Superior temporal gyrus (tissue), 1 donor: Measurements from ENCODE around the gene MMP23B.

Experiments
- DNase-seq: peaks from one replicate; pipeline ENCODE4 v3.0.0-alpha.2; 2016; ENCODE audit errors: extremely low spot score

MMP23B gene

DNA sequence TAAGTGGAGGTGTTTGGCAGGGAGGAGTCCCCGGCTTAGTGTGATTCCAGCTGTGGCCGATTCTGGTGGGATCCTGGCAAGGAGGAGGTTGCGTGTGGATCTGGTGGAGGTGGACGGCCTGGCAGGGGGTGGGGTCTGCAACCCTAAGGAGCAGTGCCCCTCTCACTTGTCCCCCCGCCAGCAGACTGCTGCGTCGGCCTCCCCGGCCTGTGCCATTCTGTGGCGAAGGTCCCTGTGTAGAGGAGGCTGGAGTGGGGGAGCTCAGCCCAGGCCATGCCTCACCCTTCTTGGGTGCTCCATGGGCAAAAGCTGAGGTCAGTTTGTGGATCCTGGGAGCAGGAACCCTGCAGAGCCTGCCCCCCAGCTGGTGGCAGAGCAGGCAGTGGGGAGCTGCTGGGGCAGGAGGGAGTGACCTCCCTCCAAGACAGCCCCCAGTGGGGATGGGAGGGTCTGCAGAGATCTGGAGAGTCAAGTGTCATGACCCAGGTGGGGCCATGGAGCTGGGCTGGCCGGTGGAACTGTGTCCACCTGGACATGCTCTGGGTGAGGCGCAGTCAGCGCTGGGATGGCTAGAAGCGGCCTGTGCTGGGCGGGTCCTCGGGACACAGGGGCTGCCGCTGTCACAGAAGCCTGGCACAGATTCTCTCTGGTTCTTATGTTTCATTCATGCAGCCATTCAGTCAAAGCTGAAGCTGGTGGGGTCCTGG is 11.4 kb upstream of the MMP23B start:
- DNase-seq: no peak

DNA sequence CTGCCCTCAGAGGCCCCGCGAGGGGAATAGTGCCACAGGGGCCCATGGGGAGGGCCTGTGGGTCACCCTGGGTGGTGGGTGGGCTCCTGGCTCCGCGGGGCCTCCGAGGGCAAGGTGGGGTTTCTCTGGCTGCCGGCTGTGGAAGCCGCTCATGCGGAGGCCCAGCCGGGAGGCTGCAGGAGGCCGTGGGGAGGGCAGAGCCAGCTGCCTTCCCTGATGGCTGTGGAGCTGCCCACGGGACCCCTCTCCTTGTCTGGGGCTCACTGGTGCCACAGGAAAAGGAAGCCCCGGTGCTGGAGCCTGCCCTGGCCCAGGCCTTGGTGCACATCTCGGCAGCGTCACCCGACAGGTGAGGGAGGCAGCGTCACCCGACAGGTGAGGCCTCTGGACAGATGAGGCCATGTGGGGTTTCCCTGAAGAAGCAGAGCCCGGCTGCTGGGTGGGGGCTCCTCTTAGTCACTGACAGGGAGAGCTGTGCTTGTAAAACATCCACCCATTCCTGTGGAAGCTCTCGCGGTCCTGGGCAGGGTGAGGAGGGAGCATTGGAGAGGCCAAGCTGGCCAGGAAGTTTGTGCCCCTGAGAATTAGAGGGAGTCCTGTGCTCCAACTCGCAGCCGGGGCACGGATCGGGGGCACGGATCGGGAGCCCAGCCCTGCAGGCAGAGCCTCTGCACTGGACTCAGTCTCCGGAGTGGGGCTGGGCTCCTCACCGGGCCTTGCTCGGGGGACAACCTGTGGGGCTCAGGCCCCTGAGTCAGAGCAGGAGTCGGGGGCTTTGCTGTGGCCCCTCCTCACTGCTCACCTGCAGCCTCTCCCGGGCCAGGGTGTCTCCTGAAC is 10.6 kb upstream of the MMP23B start:
- DNase-seq: no peak

DNA sequence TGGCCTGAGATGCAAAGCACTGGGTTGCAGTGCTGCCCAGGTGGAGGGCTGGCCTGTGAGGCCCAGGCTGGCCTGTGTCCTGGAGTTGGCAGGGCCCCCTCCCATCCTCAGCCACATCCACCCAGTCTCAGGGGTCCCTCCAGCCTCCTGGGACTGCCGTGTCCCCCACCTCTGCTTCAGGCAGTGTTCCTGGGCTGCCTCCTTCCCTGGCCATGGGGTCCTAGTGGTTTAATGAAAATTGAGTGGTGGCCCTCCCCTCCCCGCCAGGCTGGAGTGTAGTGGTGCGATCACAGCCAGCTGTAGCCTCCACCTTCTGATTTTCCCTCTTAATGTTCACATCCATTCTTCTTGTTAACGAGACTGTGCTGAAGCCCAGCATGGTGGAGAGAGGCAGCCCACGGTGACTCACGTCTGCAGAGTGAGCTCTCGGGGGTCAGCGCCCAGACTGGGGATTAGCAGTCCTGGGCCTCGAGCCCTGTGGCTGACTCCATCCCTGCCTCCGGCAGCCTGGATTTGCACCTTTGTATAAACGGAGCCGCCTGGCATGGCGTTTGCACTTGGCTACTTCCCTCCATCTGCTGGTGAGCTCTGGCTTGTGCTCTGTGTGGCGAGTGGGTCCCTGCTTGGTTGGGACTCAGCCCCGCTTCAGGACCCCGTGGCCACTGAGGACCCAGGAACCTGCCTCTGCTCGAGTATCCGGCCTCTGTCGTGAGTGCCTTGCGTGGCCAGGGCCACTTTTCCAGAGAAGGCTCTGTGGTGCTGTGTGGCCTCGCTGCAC is 9.8 kb upstream of the MMP23B start:
- no peak for DNase-seq

DNA sequence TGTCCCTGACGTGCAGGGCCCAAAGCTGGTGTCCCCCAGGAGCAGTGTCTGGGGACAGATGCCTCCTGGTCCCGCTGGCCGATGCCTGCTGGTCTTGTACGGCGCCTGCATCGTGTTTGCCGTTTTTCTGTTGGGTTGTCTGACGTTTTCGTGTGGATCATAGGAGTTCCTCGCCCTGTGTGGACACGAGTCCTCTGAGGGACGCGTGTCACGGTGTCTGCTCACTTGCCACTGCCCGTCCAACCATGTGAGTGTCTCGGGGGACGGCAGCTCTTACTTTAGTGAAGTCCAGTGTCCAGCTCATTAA is 9.2 kb upstream of the MMP23B start:
- DNase-seq: no peak

GRCh38 chr1:1623181-1623630 is 8.8 kb upstream of the MMP23B start:
- DNase-seq: no peak

DNA sequence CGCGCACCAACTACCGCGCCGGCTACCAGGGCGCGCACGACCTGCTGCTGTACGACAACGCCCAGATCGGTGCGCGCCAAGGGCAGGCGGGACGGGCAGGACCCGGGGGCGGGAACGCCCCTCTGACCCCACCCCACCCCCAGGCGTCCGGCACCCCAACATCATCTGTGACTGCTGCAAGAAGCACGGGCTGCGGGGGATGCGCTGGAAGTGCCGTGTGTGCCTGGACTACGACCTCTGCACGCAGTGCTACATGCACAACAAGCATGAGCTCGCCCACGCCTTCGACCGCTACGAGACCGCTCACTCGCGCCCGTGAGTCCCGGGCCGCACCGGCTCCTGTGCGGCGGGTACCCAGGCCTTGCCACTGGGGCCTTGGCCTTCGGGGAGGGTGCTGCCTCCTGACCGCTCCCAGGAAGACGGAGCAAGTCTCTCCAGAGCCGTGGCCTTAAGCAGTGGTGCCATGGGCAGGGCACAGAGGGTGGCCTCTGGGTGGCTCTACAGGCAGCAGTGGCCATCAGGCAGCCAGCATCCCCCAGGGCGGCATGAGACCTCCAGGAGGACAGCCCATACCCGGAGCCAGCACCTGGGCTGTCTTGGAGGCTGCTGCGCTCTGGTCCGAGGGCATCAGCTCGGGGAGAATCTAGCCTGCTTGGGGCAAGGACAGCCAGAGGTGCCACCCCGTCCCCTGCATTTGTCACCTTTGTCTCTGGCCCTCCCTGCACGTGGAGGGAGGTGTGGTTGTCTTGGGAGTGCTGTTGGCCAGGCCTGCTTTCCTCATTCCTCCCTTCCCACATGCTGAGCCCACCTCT is 8.1 kb upstream of the MMP23B start:
- no peak for DNase-seq

- no peak for DNase-seq
Observed at GRCh38 chr1:1624443-1625403, 7.2 kb upstream of the MMP23B start.

- DNase-seq: no peak
Observed at GRCh38 chr1:1625404-1625775, 6.6 kb upstream of the MMP23B start.

- no peak for DNase-seq
Observed at GRCh38 chr1:1625824-1626206, 6.2 kb upstream of the MMP23B start.

DNA sequence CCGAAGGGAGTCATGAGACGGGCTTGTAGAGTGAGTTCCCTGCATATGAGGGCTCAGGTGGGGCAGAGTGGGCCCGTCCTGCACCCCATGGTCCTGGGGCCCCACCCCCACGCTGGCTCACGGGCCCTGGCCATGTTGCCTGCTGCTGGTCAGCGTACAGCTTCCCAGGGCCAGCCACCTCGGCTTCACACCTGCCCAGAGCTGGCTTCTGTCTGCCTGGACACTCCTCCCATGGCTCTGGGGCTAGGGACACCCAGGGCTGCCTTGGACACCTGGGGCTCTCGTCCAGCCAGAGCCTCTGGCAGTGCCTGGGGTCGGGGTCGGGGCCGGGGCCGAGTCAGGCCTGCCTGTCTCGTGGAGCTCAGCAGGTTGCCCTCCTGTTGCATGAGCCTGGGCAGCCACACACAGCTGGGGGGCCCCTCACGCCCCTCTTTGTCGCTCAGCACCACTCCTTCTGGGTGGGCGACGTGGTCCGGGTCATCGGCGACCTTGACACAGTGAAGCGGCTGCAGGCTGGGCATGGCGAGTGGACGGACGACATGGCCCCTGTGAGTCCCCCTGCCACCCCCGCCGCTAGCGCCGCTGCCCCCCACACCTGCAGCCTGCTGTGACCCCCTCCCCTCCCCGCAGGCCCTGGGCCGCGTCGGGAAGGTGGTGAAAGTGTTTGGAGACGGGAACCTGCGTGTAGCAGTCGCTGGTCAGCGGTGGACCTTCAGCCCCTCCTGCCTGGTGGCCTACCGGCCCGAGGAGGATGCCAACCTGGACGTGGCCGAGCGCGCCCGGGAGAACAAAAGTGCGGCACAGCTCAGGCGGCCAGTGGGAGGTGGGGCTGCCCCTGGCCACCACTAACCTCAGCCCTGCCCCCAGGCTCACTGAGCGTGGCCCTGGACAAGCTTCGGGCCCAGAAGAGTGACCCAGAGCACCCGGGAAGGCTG is 5.5 kb upstream of the MMP23B start:
- no peak for DNase-seq

- no peak for DNase-seq
Observed at GRCh38 chr1:1627261-1627828, 4.6 kb upstream of the MMP23B start.

DNA sequence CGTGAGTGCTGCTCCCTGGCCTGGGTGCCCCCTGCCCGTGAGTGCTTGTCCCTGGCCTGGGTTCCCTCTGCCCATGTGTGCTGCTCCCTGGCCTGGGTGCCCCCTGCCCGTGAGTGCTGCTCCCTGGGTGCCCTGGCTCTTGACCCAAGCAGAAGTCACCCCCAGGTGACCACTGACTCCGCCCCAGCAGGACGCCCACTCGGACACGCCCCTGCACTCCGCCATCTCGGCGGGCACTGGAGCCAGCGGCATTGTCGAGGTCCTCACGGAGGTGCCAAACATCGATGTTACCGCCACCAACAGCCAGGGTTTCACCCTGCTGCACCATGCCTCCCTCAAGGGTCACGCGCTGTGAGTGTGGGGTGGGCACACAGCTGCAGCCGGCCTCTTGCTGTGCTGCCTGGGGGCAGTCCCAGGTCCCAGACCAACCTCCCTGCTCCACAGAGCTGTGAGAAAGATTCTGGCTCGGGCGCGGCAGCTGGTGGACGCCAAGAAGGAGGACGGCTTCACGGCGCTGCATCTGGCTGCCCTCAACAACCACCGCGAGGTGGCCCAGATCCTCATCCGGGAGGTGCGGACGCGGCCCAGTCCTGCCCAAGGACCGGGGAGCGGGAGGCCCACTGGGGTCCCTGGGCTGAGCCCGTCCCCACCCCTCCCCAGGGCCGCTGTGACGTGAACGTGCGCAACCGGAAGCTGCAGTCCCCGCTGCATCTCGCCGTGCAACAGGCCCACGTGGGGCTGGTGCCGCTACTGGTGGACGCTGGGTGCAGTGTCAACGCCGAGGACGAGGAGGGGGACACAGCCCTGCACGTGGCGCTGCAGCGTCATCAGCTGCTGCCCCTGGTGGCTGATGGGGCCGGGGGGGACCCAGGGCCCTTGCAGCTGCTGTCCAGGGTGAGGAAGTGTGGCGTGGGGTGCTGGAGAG is 3.9 kb upstream of the MMP23B start:
- no peak for DNase-seq

DNA sequence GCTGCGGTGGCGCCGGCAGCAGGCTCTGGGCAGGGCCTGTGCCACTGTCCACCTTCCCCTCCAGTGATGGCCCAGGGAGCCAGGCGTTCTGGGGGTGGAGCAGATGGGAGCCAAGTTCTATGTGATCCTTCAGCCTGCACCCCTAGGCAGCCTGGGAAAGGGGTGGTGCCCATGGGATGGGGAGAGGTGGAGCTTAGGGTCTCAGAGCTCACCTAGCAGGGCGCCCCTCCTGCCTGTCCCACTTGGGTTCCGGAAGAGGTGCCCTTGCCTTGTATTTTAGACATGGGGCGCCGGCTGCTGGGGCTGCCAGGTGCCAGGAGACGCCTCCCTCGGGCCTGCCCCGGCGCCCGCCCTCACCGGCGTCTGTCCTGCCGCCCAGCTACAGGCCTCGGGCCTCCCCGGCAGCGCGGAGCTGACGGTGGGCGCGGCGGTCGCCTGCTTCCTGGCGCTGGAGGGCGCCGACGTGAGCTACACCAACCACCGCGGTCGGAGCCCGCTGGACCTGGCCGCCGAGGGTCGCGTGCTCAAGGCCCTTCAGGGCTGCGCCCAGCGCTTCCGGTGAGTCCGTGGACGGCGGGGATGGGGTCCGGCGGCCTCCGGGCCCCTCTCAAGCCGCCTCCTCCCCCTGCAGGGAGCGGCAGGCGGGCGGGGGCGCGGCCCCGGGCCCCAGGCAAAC is 3.1 kb upstream of the MMP23B start:
- DNase-seq: no peak

DNA sequence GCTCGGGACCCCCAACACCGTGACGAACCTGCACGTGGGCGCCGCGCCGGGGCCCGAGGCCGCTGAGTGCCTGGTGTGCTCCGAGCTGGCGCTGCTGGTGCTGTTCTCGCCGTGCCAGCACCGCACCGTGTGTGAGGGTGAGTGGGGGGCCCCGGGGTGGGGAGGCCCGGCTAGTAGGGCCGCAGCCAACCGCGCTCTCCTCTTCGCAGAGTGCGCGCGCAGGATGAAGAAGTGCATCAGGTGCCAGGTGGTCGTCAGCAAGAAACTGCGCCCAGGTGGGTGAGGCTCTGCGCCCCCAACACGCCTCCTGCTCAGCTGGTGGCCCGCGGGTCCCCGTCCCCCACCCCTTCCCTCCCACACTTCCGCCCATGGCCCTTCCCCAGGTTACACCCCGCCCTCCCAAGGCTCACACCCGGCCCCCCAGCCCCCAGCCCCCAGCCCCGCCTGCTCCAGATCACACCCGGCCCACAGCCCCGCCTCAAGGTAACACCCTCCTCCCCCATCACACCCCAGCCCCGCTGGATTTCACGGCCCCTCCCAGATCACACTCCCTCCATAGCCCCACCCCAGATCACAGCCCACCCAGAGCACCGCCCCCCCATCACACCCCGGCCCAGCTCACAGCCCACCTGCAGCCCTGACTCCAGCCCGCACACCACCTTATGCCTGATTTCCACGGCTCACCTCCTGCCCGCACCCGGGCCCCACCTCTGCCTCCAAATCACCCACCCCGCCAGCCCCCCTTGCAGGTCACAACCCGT is 2.4 kb upstream of the MMP23B start:
- no peak for DNase-seq

GRCh38 chr1:1630191-1630964 is 1.6 kb upstream of the MMP23B start:
- peak; percentile 25 for DNase-seq
